Ishikawa (cell line): ENCODE results near the gene C18orf63.

Experiments used
- EP300 ChIP-seq: IDR thresholded peaks from 2 replicates; pipeline ENCODE4 v1.6.1; 2012; ENCODE audit warnings: borderline replicate concordance
- FOXM1 ChIP-seq: IDR thresholded peaks from 2 replicates; pipeline ENCODE4 v1.6.1; 2012; ENCODE audit warnings: low read depth, borderline replicate concordance
- NFIC ChIP-seq: IDR thresholded peaks from 2 replicates; pipeline ENCODE4 v1.6.1; 2012
- RAD21 ChIP-seq: IDR thresholded peaks from 2 replicates; pipeline ENCODE4 v1.6.1; 2012; ENCODE audit warnings: low read depth
- TAF1 ChIP-seq: IDR thresholded peaks from 2 replicates; pipeline ENCODE4 v1.6.1; 2012; ENCODE audit warnings: low read depth, mild to moderate bottlenecking
- TEAD4 ChIP-seq: IDR thresholded peaks from 2 replicates; pipeline ENCODE4 v1.6.1; 2012
- YY1 ChIP-seq: IDR thresholded peaks from 2 replicates; pipeline ENCODE4 v1.6.1; 2012; ENCODE audit warnings: low read depth
- ZBTB7A ChIP-seq: IDR thresholded peaks from 2 replicates; pipeline ENCODE4 v1.6.1; 2012; ENCODE audit warnings: low read depth
- TF ChIP-seq, protein P1 (sequence below): IDR thresholded peaks from 2 replicates; pipeline ENCODE4 v1.6.1; 2012
- TF ChIP-seq, protein P2 (sequence below): IDR thresholded peaks from 2 replicates; pipeline ENCODE4 v1.6.1; 2012; ENCODE audit warnings: low read depth, mild to moderate bottlenecking

DNA sequence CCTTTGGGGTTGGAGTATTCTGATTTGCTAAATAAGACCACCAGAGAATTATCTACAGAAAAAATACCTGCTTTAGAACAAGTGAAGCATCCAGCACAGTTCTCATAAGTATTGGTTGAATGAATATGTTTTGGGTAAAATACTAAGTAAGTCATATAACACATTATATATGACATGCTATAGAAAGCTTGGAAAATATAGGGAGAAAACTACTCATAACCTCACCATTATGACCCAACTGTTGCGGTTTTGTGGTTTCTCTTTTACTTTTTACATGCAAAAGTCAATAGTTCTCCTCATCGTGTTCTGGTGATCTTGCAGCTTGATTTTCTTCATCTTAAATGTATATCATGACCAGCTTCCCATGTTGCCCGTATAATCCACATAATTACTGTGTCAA is 75.3 kb downstream of the C18orf63 start:
- TF ChIP-seq RAD21 = no peak
- no peak for TF ChIP-seq EP300
- TF ChIP-seq YY1 = no peak
- TF ChIP-seq, protein P1, sequence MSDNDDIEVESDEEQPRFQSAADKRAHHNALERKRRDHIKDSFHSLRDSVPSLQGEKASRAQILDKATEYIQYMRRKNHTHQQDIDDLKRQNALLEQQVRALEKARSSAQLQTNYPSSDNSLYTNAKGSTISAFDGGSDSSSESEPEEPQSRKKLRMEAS = no peak
- TF ChIP-seq FOXM1 = no peak
- TF ChIP-seq NFIC = no peak
- no peak for TF ChIP-seq TAF1
- TF ChIP-seq ZBTB7A = no peak
- TF ChIP-seq, protein P2, sequence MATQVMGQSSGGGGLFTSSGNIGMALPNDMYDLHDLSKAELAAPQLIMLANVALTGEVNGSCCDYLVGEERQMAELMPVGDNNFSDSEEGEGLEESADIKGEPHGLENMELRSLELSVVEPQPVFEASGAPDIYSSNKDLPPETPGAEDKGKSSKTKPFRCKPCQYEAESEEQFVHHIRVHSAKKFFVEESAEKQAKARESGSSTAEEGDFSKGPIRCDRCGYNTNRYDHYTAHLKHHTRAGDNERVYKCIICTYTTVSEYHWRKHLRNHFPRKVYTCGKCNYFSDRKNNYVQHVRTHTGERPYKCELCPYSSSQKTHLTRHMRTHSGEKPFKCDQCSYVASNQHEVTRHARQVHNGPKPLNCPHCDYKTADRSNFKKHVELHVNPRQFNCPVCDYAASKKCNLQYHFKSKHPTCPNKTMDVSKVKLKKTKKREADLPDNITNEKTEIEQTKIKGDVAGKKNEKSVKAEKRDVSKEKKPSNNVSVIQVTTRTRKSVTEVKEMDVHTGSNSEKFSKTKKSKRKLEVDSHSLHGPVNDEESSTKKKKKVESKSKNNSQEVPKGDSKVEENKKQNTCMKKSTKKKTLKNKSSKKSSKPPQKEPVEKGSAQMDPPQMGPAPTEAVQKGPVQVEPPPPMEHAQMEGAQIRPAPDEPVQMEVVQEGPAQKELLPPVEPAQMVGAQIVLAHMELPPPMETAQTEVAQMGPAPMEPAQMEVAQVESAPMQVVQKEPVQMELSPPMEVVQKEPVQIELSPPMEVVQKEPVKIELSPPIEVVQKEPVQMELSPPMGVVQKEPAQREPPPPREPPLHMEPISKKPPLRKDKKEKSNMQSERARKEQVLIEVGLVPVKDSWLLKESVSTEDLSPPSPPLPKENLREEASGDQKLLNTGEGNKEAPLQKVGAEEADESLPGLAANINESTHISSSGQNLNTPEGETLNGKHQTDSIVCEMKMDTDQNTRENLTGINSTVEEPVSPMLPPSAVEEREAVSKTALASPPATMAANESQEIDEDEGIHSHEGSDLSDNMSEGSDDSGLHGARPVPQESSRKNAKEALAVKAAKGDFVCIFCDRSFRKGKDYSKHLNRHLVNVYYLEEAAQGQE = no peak
- TF ChIP-seq TEAD4 = no peak
